GM21423 (cell line): ENCODE data around the gene ZKSCAN4.

Experiments
- ATAC-seq: cut with Tn5 transposase; IDR thresholded peaks from one replicate; pipeline ENCODE4 v1.9.1; 2021; ENCODE audit warnings: mild to moderate bottlenecking, moderate library complexity; ENCODE audit not compliant: unreplicated experiment

ZKSCAN4 gene

DNA sequence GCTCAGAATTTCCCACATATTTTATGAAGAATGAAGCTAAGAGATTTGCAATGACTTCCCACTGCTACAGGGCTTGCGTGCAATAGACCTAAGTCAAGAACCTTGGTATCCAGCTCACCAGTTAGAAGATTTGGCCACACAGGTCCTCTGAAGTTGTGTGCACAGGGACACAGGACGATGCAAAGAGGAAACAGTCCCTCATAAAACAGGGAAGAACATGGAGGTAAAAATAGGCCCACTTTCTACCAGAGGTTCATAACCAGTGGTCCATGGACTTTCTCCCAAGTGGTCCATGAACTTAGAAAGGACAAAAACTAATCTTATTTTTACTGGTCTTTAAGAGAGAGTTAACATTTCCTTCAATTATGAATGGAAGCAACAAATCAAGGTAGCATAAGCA is 1.3 kb downstream of the ZKSCAN4 start:
- no peak for ATAC-seq

DNA sequence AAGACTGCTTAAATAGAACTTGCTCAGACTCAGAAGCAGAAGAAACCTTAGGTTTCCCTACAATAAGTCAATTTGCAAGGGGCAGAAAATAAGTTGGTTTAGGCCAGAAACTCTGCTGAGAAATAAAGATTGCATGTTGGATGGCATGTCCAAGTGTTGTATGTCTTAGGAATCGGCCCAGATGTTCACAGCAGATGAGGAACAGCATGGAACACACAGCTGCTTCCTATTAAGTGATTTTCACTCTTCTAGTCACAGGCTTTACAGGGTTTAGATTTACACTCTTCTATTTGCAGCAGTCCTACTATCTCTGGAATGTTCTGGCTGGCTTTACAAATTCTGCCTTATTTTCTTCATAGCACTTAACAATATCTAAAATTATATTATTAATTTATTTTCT is 3.2 kb downstream of the ZKSCAN4 start:
- ATAC-seq = no peak

- ATAC-seq = no peak
These were observed 6.7 kb downstream of the ZKSCAN4 start for GRCh38 chr6:28245206-28245941.

GRCh38 chr6:28243946-28244345 is 8.1 kb downstream of the ZKSCAN4 start:
- ATAC-seq = no peak

- no peak for ATAC-seq
These were observed 11.6 kb downstream of the ZKSCAN4 start for GRCh38 chr6:28240471-28240870.

DNA sequence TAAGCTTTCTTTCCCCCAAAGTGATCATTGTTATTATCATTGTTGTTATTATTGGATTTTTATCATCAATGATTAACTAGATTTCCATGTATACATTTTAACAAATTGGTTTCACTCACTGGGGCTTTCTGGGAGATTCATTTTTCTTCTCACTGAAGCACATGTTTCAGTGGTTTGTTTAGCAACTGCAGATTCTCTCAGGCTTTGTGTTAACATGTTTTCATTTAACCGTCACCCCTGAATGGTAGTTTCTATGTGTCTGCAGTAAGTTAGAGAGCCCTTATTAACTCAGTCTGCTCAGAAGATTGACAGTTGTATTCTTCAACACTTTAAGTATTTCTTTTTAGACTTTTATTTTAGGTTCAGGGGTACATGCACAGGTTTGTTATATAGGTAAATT is 12.4 kb downstream of the ZKSCAN4 start:
- ATAC-seq = no peak

GRCh38 chr6:28235912-28236452 is 16.1 kb downstream of the ZKSCAN4 start:
- no peak for ATAC-seq

DNA sequence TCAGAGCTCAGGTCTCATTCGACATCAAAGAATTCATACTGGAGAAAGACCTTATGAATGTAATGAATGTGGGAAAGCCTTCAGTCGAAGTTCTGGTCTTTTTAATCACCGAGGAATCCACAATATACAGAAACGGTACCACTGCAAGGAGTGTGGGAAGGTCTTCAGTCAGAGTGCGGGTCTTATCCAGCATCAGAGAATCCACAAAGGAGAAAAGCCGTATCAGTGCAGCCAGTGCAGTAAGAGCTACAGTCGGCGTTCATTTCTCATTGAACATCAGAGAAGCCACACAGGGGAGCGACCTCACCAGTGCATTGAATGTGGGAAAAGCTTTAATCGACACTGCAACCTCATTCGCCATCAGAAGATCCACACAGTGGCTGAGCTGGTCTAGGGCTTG is 19.3 kb downstream of the ZKSCAN4 start:
- no peak for ATAC-seq

DNA sequence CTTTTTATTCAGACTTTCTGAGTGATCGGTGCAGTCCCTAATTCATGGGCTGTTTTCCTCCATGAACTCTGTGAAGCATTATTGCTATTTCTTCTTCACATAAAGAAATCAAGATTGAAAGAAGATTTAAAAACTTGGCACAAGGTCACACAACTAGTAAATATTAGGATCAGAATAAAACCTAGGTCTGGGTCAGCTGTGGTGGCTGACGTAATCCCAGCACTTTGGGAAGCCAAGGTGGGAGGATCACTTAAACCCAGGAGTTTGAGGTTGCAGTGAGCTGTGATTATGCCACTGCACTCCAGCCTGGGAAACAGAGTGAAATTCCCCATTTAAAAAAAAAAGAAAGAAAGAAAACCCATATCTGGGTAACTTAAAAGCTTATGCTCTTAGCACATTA is 25.6 kb downstream of the ZKSCAN4 start:
- no peak for ATAC-seq

DNA sequence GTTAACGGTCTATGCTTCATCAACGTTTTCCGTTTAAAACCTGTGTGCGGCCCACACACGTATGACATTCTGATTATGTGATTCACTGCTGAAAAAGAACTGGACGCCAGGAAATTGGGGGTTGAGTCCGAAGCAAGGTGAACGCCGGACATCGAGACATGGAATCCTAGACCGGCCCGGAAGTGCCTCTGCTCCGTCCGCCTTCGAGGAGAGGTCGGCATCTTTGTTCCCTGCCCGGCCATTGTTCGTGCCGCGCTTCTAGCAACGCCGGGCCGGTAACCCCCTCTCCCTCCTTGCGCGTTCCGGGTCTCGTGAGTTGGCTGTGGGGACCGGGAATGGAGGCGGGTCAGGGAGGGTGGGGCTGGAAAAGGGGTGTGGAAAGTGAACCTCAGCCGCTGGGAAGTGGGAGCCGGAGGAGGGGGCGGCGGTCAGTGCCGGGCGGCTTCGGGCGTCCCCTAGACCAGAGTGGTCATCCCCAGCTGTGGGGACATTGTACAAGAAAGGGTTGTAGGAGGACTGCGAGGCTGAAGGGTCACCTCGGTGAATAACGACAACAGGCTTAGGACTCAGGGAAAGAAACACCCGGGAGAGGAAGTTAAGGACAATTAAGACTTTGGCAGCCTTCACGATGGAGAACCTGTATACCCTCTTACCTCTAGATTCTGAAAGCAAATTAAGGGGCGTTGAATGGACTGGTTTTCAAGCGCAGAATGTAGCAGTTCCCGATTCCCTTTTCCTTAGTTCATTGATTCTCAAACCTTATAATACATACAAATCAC is 26.8 kb downstream of the ZKSCAN4 start, which contains the start of gene ZSCAN9:
TSS of gene ZSCAN9 (plus strand) at position 220 of the 779 bp plus-strand sequence. CDS start 1,810 bp downstream, outside the sequence.
- ATAC-seq = peak; percentile 87

DNA sequence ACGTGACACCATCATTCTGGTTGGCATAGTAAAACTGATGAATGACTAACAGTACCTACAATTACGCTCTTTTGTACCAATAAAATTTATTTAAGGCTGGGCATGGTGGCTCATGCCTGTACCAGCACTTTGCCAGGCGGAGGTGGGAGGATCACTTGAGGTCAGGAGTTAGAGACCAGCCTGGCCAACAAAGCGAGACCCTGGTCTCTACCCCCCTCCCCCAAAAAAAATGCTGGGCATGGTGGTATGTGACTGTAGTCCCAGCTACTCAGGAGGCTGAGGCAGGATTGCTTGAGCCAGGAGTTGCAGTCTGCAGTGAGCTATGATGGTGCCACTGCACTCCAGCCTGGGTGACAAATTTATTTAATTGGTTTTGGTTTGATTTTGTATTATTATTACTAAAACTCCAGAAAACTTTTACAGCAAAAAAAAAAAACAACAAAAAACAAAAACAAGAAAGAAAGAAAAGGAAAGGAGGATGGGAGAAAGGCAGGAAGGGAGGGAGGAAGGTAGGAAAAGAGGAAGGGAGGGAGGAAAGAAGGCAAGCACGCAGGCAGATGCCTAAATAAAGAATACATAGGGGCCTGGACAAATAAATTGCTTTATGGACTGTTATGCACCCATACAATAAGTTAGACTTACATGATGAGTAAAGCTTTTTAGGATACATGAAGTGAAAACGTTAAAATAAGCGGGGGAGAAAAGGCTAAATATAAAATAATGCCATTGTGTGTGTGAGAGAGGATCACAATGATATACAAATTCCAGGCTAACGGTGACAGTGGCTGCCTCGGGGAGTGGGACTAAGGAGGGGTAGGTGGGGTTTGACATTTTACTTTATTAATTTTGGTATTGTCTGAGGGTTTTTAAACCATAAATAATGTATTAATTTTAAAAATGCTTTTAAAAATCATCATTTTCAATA is 27.7 kb downstream of the ZKSCAN4 start:
- ATAC-seq = no peak

- ATAC-seq = no peak
These were observed 31.6 kb downstream of the ZKSCAN4 start for GRCh38 chr6:28220257-28221133.

- ATAC-seq = peak; percentile 59
These were observed 33.5 kb downstream of the ZKSCAN4 start for GRCh38 chr6:28218312-28219248.

DNA sequence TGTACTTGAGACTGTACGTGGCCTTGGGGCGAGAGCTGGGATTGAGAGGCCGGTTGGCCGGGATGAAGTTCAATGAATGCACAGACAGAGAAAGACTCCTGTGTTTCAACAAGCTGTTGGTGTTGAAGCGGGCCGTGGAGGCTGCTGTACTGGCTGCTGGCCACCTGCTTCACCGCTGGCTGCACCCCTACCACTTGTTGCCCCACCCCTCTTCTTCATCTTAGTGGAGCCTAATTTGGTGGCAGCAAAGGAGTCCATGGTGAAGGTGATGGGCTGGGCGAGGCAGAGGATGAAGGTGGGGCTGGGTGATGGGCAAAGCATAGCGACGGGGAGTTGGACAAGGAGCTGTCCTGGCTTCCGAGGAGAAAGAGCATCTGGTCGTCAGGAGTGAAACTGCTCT is 34.2 kb downstream of the ZKSCAN4 start:
- no peak for ATAC-seq

DNA sequence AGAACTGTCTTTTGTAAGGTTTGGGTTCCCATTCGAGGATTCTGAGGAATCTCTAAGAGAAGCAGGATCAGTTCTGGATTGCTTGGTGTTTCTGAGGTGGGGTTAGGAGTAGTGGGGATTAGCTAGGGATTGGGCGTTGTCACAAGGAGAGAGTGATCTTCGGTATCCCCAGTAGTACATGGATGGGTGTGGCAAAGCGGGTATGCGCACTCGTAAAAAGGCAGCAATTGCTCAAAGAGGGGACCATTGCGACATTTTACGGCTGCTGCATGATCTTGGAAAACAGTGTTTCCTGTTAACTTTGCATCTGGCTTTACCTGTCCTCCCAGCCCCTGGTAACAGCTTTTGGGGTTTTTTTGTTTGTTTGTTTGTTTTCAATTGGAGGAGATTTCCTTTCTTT is 36.6 kb downstream of the ZKSCAN4 start:
- no peak for ATAC-seq

DNA sequence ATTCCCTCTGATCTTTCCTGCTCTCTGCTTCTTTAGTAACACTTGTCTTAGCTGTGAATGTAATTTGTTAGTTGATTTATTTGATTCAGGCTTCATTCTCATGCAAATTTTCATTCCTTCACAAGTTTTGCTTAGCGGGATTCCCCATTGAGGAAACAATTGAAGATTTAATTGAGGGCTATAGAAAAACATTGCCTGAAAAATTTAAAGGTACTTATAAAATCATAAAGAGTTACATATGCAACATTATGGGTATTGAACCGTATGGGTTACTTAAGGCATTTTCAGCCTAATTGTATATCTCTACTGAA is 38.9 kb downstream of the ZKSCAN4 start:
- no peak for ATAC-seq

- ATAC-seq = no peak
These were observed 39.4 kb downstream of the ZKSCAN4 start for GRCh38 chr6:28212510-28213212.

DNA sequence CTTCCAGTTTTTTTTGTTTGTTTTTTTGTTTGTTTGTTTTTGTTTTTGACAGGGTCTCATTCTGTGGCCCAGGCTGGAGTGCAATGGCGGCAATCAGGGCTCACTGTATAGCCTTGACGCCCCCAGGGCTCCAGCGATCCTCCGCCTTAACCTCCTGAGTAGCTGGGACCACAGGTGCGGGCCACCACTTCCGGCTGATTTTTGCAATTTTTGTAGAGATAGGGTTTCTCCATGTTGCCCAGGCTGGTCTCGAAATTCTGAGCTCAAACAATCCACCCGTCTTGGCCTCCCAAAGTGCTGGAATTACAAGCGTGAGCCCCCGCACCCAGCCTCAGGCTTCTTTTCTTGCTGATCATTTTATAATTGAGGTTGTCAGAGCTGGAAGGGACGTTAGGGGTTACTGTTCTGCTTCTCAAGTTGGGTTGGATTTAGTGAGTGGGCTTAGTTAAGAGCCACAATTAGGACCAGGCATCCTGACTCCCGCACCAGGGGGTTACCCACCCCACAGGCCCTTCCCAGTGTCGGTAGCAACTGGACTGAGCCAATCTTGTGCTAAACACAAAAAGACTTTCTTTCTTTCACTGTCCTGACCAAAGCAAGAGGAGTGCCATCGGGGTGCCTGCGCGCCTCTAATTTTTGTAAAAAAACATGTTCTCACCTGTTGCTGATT is 40.1 kb downstream of the ZKSCAN4 start:
- no peak for ATAC-seq
